ENCODE measurements around the gene TMPRSS3.

Gene TMPRSS3

DNA sequence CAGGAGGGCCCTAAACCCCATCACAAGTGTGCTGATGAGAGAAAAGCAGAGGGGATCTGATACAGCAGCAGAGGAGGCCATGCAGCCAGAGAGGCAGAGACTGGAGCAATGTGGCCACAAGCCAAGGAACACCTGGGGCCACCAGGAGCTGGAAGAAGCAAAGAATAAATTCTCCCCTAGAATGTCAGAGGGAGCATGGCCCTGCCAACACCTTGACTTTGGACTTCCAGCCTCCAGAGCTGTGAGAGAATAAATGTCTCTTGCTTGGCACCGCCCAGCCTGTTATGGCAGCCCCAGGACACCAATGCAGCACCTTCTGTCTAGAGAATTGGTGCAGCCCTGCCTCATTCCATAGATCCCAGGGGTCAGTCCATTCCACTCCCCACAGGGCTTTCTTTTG lies 33.2 kb upstream of the TMPRSS3 start:
- TF ChIP-seq, protein P1, sequence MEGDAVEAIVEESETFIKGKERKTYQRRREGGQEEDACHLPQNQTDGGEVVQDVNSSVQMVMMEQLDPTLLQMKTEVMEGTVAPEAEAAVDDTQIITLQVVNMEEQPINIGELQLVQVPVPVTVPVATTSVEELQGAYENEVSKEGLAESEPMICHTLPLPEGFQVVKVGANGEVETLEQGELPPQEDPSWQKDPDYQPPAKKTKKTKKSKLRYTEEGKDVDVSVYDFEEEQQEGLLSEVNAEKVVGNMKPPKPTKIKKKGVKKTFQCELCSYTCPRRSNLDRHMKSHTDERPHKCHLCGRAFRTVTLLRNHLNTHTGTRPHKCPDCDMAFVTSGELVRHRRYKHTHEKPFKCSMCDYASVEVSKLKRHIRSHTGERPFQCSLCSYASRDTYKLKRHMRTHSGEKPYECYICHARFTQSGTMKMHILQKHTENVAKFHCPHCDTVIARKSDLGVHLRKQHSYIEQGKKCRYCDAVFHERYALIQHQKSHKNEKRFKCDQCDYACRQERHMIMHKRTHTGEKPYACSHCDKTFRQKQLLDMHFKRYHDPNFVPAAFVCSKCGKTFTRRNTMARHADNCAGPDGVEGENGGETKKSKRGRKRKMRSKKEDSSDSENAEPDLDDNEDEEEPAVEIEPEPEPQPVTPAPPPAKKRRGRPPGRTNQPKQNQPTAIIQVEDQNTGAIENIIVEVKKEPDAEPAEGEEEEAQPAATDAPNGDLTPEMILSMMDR (IDR thresholded peaks at IDR 0.05; ENCODE audit: insufficient read depth, low read depth, low read length, missing control alignments) = no peak
- no peak for DNase-seq (ENCODE audit: low read depth)
- H3K4me3 ChIP-seq (ENCODE audit: low read length) = no peak overlapping the region

DNA sequence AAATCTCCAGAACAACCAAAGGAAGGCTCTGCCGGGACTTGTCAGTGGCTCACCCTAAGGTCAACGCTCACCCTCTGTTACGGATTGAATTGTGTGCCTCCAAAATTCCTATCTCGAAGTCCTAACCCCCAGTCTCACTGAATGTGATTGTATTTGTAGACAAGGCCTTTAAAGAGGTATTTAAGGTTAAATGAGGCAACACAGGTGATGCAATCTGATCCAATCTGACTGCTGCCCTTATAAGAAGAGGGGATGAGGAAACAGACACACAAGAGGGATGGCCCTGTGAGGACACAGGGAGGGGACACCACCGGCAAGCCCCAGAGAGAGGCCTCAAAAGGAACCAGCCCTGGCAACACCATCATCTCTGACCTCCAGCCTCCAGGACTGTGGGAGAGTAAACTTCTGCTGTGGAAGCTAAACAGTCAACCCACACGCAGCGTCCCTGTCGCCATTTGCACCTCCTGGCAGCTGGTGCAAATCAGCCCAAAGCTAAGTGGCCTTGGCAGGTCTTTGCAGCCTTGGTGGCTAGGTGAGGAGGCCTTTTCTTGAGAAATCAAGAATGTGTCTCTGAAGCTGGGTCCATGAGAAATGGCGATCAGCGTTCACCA lies 32.1 kb upstream of the TMPRSS3 start:
- no peak for DNase-seq (ENCODE audit: low read depth)
- no peak overlapping the region for H3K4me3 ChIP-seq (ENCODE audit: low read length)
- TF ChIP-seq, protein P1 (IDR thresholded peaks at IDR 0.05; ENCODE audit: insufficient read depth, low read depth, low read length, missing control alignments) = no peak

DNA sequence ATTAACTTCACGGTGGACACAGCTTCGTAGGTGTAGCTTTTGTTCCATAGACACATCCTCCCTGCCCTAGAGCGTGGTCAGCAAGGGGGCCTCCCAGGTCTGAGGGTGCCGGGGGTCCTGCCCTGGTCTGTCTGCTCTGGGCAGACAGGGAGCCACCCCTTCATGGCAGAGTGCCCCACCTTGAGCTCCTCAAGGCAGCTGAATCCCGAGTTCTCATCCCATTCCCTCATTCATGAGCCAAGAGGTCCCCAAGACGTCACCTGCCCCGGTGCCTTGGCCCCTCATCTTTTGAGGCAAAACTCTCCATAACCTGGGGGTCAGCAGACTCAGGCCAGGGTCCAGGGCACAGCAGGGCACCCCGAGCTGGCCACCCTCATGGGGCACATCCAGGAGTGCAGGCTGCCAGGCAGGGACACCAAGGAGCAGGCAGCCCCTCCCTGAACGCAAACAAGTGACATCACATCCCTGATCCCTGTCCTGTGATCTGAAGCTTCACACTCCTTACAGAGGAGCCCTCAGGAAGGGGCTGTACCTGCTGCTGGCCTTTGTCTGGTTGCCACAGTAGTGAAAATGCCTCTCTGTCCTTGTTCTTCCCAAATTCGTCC lies 31.1 kb upstream of the TMPRSS3 start:
- DNase-seq (ENCODE audit: low read depth) = no peak
- no peak overlapping the region for H3K4me3 ChIP-seq (ENCODE audit: low read length)
- TF ChIP-seq, protein P1 (IDR thresholded peaks at IDR 0.05; ENCODE audit: insufficient read depth, low read depth, low read length, missing control alignments) = no peak

DNA sequence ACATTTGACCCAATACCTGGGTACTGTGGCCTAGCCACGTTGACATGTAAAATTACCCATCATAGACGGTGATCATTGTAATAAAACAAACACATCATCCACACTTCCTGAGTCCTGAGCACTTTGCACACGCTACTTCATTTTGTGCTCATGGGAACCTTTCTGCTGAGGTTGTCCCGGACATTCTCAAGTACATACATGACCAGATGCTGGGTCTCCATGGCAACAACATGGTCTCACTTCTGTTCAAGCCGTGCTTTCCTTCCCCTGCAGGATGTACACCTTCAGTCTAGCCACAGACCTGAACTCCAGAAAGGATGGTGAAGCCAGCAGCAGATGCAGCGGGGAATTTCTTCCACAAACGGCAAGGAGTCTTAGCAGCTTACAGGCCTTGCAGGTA lies 30.6 kb upstream of the TMPRSS3 start:
- DNase-seq (ENCODE audit: low read depth) = no peak
- TF ChIP-seq, protein P1 (IDR thresholded peaks at IDR 0.05; ENCODE audit: insufficient read depth, low read depth, low read length, missing control alignments) = no peak
- H3K4me3 ChIP-seq (ENCODE audit: low read length) = no peak overlapping the region

DNA sequence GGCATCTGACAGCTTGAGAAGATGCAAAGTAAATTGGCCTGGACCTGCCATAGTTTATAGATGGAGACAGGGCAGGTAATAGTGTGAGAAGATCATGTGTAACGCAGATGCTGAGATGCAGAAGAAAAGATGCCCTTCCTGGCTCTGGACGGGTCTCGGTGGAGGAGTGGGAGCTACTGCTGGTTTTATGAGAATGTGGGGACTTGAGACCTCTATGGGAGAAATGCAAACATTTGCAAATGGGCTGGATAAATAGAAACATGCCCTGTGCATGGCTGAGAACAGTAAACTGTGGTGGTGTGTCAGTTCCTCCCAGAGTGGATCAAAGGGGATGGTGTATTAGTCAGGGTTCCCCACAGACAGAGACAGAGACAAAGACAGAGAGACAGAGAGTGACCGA lies 29.7 kb upstream of the TMPRSS3 start:
- H3K4me3 ChIP-seq (ENCODE audit: low read length) = no peak overlapping the region
- TF ChIP-seq, protein P1 (IDR thresholded peaks at IDR 0.05; ENCODE audit: insufficient read depth, low read depth, low read length, missing control alignments) = no peak
- DNase-seq (ENCODE audit: low read depth) = no peak

DNA sequence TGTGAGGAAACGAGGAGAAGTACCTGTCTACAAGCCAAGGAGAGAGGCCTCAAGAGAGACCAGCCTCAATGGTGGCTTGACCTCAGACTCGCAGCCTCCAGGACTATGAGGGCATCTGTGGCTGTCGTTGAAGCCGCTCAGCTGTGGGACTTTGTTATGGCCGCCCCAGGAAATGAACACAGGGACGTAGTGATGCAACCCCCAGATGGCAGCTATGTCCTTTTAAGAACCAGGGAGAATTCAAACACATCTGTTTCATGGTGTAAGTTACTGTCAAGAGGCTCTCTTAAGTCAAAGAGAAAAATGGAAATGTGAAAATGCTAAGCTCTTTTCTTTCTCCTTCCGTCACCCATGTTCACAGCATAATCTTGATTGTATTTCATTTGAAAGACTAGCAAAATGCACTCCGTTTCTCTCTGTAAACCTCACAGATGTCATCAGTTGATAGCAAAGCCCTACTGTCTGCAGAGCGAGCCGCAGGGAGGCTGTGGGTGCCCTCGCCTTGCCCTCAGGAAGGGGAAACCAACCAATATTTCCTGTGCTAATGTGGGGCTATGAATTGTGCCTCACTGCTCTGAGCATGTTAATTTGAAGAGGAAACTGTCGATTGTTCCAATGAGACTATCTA lies 29.2 kb upstream of the TMPRSS3 start:
- H3K4me3 ChIP-seq (ENCODE audit: low read length) = no peak overlapping the region
- no peak for DNase-seq (ENCODE audit: low read depth)
- TF ChIP-seq, protein P1 (IDR thresholded peaks at IDR 0.05; ENCODE audit: insufficient read depth, low read depth, low read length, missing control alignments) = no peak
